ENCODE data around the gene LLGL2. TPM values are rescaled to one million over a fixed set of nuclear protein-coding genes. Genes with fewer than 3 reads are reported as not detected.
A peak's percentile ranks its signal among the peaks of the same experiment; 100 is the strongest.

LLGL2 gene
- polyA plus RNA-seq, 3 donors from 2014 or later: 81.2 to 137 (median 84.4) TPM

DNA sequence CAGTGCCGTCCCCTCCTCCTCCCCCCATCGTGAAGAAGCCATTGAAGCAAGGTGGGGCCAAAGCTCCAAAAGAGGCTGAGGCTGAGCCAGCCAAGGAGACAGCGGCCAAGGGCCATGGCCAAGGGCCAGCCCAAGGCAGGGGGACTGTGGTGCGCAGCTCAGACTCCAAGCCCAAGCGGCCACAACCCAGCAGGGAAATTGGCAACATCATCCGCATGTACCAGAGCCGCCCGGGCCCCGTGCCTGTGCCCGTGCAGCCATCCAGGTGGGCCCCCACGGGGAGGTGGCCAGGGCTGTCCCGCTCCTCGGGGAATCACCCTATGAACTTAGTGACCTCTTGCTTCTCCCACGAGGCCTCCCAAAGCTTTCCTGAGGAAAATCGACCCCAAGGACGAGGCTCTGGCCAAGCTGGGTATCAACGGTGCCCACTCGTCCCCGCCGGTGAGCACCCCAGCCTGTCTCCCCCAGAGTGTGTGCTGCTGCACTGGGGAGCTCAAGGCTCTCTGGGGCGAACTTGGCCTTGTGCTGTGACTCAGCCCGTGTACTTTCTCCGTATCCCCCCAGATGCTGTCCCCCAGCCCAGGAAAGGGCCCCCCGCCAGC, 91.1 kb downstream of the LLGL2 start:
- peaks cover 0 to 1% (median 0%) of the 10 kb centered on the region in 6 donors for H3K9me3 Mint-ChIP-seq
- H3K27me3 Mint-ChIP-seq (ENCODE audit: low read depth in 3 of 3): peaks cover 0 to 6% (median 1%) of the 10 kb centered on the region in 3 donors
- no peak for DNase-seq
- H3K27ac Mint-ChIP-seq: no peak overlapping the region
- H3K4me1 Mint-ChIP-seq: no peaks in the 10 kb centered on the region
- no peak overlapping the region for H3K4me3 Mint-ChIP-seq
- no peaks in the 10 kb centered on the region for H3K36me3 Mint-ChIP-seq

- H3K27ac Mint-ChIP-seq: no peak overlapping the region
- H3K36me3 Mint-ChIP-seq: peaks cover 0 to 3% (median 0%) of the 10 kb centered on the region in 3 donors
- H3K27me3 Mint-ChIP-seq (ENCODE audit: low read depth in 3 of 3): peaks cover 0 to 4% (median 1%) of the 10 kb centered on the region in 3 donors
- no peaks in the 10 kb centered on the region for H3K4me1 Mint-ChIP-seq
- no peak for DNase-seq
- H3K9me3 Mint-ChIP-seq: peaks cover 0 to 1% (median 0%) of the 10 kb centered on the region in 6 donors
- H3K4me3 Mint-ChIP-seq: no peak overlapping the region
Observed at GRCh38 chr17:75617218-75617617, 91.7 kb downstream of the LLGL2 start.

GRCh38 chr17:75617675-75618074, 92.2 kb downstream of the LLGL2 start:
- H3K9me3 Mint-ChIP-seq: peaks cover 0 to 1% (median 0%) of the 10 kb centered on the region in 6 donors
- DNase-seq: no peak
- H3K36me3 Mint-ChIP-seq: peaks cover 0 to 7% (median 0%) of the 10 kb centered on the region in 3 donors
- H3K27ac Mint-ChIP-seq: no peak overlapping the region
- H3K4me1 Mint-ChIP-seq: peaks cover 0 to 2% of the 10 kb centered on the region in 2 donors
- no peak overlapping the region for H3K4me3 Mint-ChIP-seq
- H3K27me3 Mint-ChIP-seq (ENCODE audit: low read depth in 3 of 3): peaks cover under 1 to 4% (median 1%) of the 10 kb centered on the region in 3 donors

GRCh38 chr17:75619506-75620431, 94.3 kb downstream of the LLGL2 start:
- no peak overlapping the region for H3K27ac Mint-ChIP-seq

GRCh38 chr17:75621489-75621888, 96.0 kb downstream of the LLGL2 start:
- Mint-ChIP-seq H3K4me3 (no peak overlapping the region), H3K36me3 (peaks cover 0 to 8% (median 0%) of the 10 kb centered on the region in 3 donors), H3K4me1 (peaks cover 0 to 2% of the 10 kb centered on the region in 2 donors), H3K27ac (no peak overlapping the region), H3K27me3 (ENCODE audit: low read depth in 3 of 3) (peaks cover 0 to 5% (median 2%) of the 10 kb centered on the region in 3 donors), H3K9me3 (peaks cover 0 to 1% (median 0%) of the 10 kb centered on the region in 6 donors)
- DNase-seq: no peak

More at GRCh38 chr17:75619506-75620431, 94.3 kb downstream of the LLGL2 start:
- DNase-seq: no peak
- Mint-ChIP-seq H3K4me1 (peaks cover 0 to 2% of the 10 kb centered on the region in 2 donors), H3K9me3 (peaks cover 0 to 1% (median 0%) of the 10 kb centered on the region in 6 donors), H3K4me3 (no peak overlapping the region), H3K36me3 (peaks cover 0 to 8% (median 0%) of the 10 kb centered on the region in 3 donors), H3K27me3 (ENCODE audit: low read depth in 3 of 3) (peaks cover 1 to 5% (median 2%) of the 10 kb centered on the region in 3 donors)

DNA sequence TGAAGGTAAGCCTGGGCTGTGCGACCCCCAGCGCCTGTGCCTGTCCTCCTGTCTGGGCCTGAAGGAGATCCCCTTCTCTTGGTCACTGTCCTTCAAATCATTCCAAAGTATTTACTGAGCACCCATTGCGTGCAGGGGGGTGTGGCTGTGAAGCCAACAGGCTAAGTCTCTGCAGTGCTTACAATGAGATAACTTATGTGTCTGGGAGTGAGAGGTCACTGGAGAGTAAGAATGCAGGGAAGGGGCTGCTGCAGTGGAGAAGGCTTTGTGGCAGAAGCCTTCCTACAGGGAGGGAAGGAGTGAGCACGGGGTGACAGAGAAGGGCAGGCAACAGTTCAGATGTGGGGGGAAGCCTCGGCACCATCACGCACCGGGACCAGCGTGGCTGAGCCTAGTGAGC, 96.6 kb downstream of the LLGL2 start:
- Mint-ChIP-seq H3K4me1 (peaks cover 0 to 2% of the 10 kb centered on the region in 2 donors), H3K9me3 (peaks cover 0 to 1% (median 0%) of the 10 kb centered on the region in 6 donors), H3K27me3 (ENCODE audit: low read depth in 3 of 3) (peaks cover 0 to 5% (median 2%) of the 10 kb centered on the region in 3 donors), H3K27ac (peak overlapping the region in 1 of 6 donors; percentile 46), H3K36me3 (peaks cover 0 to 8% (median 0%) of the 10 kb centered on the region in 3 donors), H3K4me3 (no peak overlapping the region)
- DNase-seq: no peak

DNA sequence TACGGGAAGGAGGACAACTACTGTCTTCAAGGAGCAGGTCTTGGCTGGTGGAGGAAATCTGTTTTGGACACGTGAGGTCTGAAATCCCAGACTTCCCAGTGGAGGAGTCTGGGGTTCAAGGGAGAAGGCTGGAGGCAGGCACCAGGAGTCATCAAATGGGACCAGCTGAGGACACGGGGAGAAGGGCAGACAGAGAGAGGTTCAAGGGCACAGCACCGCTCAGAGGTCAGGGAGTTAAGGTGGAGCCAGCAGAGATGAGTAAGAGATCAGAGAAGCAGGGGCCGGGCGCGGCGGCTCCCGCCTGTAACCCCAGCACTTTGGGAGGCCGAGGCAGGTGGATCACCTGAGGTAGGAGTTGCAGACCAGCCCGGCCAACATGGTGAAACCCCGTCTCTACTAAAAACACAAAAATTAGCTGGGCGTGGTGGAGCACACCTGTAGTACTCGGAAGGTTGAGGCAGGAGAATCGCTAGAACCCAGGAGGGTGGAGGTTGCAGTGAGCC, 97.3 kb downstream of the LLGL2 start:
- Mint-ChIP-seq H3K4me3 (no peak overlapping the region), H3K27ac (peak overlapping the region in 3 of 6 donors; percentile 26 to 44 (median 39)), H3K9me3 (peaks cover 0 to 1% (median 0%) of the 10 kb centered on the region in 6 donors)

GRCh38 chr17:75623386-75623785, 97.9 kb downstream of the LLGL2 start:
- Mint-ChIP-seq H3K4me1 (peaks cover 0 to 2% of the 10 kb centered on the region in 2 donors), H3K4me3 (no peak overlapping the region), H3K9me3 (peaks cover 0 to 1% (median 0%) of the 10 kb centered on the region in 6 donors), H3K27ac (peak overlapping the region in 1 of 6 donors; percentile 40), H3K27me3 (ENCODE audit: low read depth in 3 of 3) (peaks cover 0 to 5% (median 2%) of the 10 kb centered on the region in 3 donors), H3K36me3 (peaks cover 0 to 8% (median 0%) of the 10 kb centered on the region in 3 donors)
- DNase-seq: no peak

More for the DNA sequence above, 97.3 kb downstream of the LLGL2 start:
- H3K36me3 Mint-ChIP-seq: peaks cover 0 to 8% (median 0%) of the 10 kb centered on the region in 3 donors
- H3K4me1 Mint-ChIP-seq: peaks cover 0 to 2% of the 10 kb centered on the region in 2 donors
- peaks cover 0 to 5% (median 2%) of the 10 kb centered on the region in 3 donors for H3K27me3 Mint-ChIP-seq (ENCODE audit: low read depth in 3 of 3)
- DNase-seq: no peak

GRCh38 chr17:75624021-75624420, 98.5 kb downstream of the LLGL2 start:
- H3K36me3 Mint-ChIP-seq: peaks cover 0 to 8% (median 0%) of the 10 kb centered on the region in 3 donors
- peaks cover 0 to 2% of the 10 kb centered on the region in 2 donors for H3K4me1 Mint-ChIP-seq
- no peak overlapping the region for H3K4me3 Mint-ChIP-seq
- peaks cover 0 to 1% (median 0%) of the 10 kb centered on the region in 6 donors for H3K9me3 Mint-ChIP-seq
- no peak for DNase-seq
- H3K27ac Mint-ChIP-seq: no peak overlapping the region
- peaks cover 0 to 5% (median 2%) of the 10 kb centered on the region in 3 donors for H3K27me3 Mint-ChIP-seq (ENCODE audit: low read depth in 3 of 3)

Other genes starting within 250 kb of the LLGL2 start
- 10 to 100 TPM; 11.2 to 27.2 (median 21.0) TPM for gene SLC25A19, start 236.3 kb upstream of the LLGL2 start, polyA plus RNA-seq
- 100 to 1,000 TPM; 104 to 161 (median 135) TPM for gene GRB2, start 120.0 kb upstream of the LLGL2 start, polyA plus RNA-seq
- 10 to 100 TPM in 1 of 3 donors, 1 to 10 TPM in 2; 3.2 to 21.9 (median 9.3) TPM for gene TMEM94, start 69.1 kb upstream of the LLGL2 start, polyA plus RNA-seq
- gene CASKIN2, start 10.2 kb upstream of the LLGL2 start, polyA plus RNA-seq: not detected
- gene TSEN54, start 9.2 kb upstream of the LLGL2 start, polyA plus RNA-seq: 100 to 1,000 TPM; 205 to 238 (median 209) TPM
- 1 to 10 TPM in 2 of 3 donors, under 1 TPM in 1; 0.76 to 3.0 (median 2.6) TPM for gene MYO15B, start 62.1 kb downstream of the LLGL2 start, polyA plus RNA-seq
- 1 to 10 TPM in 1 of 3 donors, not detected in 2; 1.1 TPM for gene SMIM5, start 107.7 kb downstream of the LLGL2 start, polyA plus RNA-seq
- gene RECQL5, start 141.5 kb downstream of the LLGL2 start, polyA plus RNA-seq: 10 to 100 TPM in 2 of 3 donors, 1 to 10 TPM in 1; 7.0 to 18.1 (median 15.5) TPM
- 10 to 100 TPM; 71.5 to 94.2 (median 80.1) TPM for gene SAP30BP, start 141.6 kb downstream of the LLGL2 start, polyA plus RNA-seq
- gene ITGB4, start 195.8 kb downstream of the LLGL2 start, polyA plus RNA-seq: under 1 TPM in 1 of 3 donors, not detected in 2; 0.24 TPM
- 10 to 100 TPM; 25.1 to 86.7 (median 30.7) TPM for gene GALK1, start 239.5 kb downstream of the LLGL2 start, polyA plus RNA-seq